ENCODE measurements around the gene SPATA31D3. TPM values are rescaled to one million over a fixed set of nuclear protein-coding genes. Genes with fewer than 3 reads are reported as not detected.
"Not testable (repeated sequence)": the region's sequence is repeated elsewhere in the genome, so short reads cannot be mapped to it uniquely, and the experiment has no call there.

Gene SPATA31D3
- total RNA-seq = under 1 TPM in 1 of 4 donors, not detected in 3; 0.07 TPM

DNA sequence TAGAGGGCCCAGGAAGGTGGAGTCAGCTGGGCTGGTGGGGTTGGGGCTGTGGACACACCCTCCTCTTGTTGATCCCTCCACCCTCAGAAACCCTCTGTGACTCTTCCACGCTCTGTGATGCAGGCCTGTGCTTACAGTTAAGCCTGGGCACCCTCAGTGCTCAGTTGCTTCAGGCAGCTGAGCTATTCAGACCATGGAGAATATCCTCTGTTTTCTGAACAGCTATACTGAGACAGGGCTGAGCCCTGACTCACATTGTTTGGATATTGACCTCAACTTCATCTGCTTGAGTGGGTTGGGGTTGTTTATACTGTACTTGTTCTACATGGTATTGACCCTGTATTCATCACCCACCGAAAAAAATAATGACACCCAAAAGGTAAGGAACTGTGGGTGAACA, at the start of gene SPATA31D3:
SPATA31D3 (plus strand) TSS at position 108 of the 400 bp plus-strand sequence; CDS start at position 194, 86 bp downstream.
- H3K9me3 ChIP-seq; H3K27me3 ChIP-seq; intact Hi-C loops (cut with DNase I; ENCODE audit: low total_unique reads): not testable (repeated sequence)

DNA sequence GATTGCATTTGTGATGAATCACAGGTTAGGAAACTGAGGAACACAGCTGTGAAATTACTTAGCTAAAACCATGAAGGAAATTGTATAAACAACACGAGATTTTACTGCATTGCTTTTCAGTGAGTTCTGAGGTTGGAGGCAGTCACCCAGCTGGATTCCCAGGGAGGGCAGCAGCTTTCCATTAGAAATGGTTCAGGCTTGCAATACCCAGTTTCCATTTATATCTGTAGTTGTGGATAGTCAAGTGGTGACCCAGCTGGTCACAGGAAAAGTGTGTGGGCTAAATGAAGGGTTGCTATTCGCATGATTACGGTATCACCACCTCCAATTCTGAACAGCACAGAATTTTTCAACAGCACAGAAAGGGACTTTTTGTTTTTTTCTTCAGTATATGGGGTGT, 49.4 kb upstream of the SPATA31D3 start:
- Histone ChIP-seq H3K4me1 (no peaks in the 10 kb centered on the region), H3K4me3 (no peak overlapping the region), H3K9me3 (no peaks in the 10 kb centered on the region), H3K27me3 (no peaks in the 10 kb centered on the region), H3K27ac (no peak overlapping the region), H3K36me3 (no peaks in the 10 kb centered on the region)
- TF ChIP-seq, protein P1, sequence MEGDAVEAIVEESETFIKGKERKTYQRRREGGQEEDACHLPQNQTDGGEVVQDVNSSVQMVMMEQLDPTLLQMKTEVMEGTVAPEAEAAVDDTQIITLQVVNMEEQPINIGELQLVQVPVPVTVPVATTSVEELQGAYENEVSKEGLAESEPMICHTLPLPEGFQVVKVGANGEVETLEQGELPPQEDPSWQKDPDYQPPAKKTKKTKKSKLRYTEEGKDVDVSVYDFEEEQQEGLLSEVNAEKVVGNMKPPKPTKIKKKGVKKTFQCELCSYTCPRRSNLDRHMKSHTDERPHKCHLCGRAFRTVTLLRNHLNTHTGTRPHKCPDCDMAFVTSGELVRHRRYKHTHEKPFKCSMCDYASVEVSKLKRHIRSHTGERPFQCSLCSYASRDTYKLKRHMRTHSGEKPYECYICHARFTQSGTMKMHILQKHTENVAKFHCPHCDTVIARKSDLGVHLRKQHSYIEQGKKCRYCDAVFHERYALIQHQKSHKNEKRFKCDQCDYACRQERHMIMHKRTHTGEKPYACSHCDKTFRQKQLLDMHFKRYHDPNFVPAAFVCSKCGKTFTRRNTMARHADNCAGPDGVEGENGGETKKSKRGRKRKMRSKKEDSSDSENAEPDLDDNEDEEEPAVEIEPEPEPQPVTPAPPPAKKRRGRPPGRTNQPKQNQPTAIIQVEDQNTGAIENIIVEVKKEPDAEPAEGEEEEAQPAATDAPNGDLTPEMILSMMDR (IDR thresholded peaks at IDR 0.05) = no peak
- no peak for TF ChIP-seq POLR2A (IDR thresholded peaks at IDR 0.05)
- DNase-seq = no peak
- intact Hi-C loops (cut with DNase I; ENCODE audit: low total_unique reads) = no loop called here

More for the DNA sequence above, at the start of gene SPATA31D3:
- H3K4me1 ChIP-seq, H3K4me3 ChIP-seq, H3K27ac ChIP-seq, DNase-seq, H3K36me3 ChIP-seq: not testable (repeated sequence)

DNA sequence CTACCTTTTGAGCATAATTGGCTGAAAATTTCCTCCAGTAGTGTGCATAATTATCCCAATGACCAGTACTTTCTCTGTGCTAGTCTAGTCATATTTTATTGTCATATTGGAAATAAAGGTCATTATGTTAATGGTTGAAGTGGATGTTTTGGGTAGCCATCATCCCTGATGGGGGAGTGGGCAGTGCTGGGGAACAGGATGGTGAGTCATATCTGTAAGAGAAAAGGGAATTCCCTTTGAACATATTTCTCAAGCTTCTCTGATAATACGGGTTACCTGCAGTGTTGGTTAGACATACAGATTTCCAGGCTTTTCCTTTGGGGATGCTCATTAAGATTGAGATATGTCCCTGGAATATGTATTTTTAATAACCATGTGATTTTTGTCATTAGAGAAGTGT, 48.4 kb upstream of the SPATA31D3 start:
- DNase-seq = no peak
- intact Hi-C loops (cut with DNase I; ENCODE audit: low total_unique reads) = no loop called here
- Histone ChIP-seq H3K36me3 (no peaks in the 10 kb centered on the region), H3K9me3 (no peaks in the 10 kb centered on the region), H3K4me3 (no peak overlapping the region), H3K27me3 (no peaks in the 10 kb centered on the region), H3K27ac (no peak overlapping the region), H3K4me1 (no peaks in the 10 kb centered on the region)
- TF ChIP-seq, protein P1 (IDR thresholded peaks at IDR 0.05) = no peak
- TF ChIP-seq POLR2A (IDR thresholded peaks at IDR 0.05) = no peak

DNA sequence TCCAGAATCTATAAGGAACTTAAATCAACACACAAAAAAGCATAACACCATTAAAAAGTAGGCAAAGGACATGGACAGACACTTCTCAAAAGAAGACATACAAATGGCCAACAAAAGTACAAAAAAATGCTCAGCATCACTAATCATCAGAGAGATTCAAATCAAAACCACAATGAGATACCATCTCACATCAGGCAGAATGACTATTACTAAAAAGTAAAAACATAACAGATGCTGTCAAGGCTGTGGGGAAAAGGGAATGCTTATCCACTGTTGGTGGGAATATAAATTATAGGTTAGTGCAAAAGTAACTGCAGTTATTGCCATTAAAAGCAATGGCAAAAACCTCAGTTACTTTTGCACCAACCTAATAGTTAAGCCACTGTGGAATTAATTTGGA, 47.2 kb upstream of the SPATA31D3 start:
- TF ChIP-seq POLR2A (IDR thresholded peaks at IDR 0.05) = no peak
- Histone ChIP-seq H3K36me3 (no peaks in the 10 kb centered on the region), H3K4me1 (no peaks in the 10 kb centered on the region), H3K27me3 (no peaks in the 10 kb centered on the region), H3K27ac (no peak overlapping the region), H3K4me3 (no peak overlapping the region), H3K9me3 (no peaks in the 10 kb centered on the region)
- DNase-seq = no peak
- intact Hi-C loops (cut with DNase I; ENCODE audit: low total_unique reads) = no loop called here

DNA sequence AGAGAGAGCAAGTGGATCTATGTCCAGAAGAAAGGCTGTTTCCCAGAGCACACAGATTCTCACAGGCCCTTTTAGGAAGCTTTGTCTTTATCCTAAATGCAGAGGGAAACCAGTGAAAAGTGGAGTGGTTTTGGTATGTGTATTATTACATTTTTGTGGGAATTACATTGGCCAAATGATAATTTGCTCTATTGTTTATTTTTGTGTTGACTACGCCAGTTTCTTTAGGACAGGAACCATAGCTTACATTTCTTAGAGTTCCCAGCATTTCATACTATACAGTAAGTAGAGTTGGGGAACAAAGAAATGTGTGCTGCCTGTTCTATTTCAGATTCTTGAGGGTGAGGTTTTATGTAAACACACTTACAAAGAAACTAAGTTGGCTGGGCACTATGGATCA, 44.4 kb upstream of the SPATA31D3 start:
- DNase-seq = no peak
- intact Hi-C loops (cut with DNase I; ENCODE audit: low total_unique reads) = no loop called here
- Histone ChIP-seq H3K4me1 (no peaks in the 10 kb centered on the region), H3K27me3 (no peaks in the 10 kb centered on the region), H3K27ac (no peak overlapping the region), H3K4me3 (no peak overlapping the region), H3K36me3 (no peaks in the 10 kb centered on the region), H3K9me3 (no peaks in the 10 kb centered on the region)
- TF ChIP-seq, protein P1 (IDR thresholded peaks at IDR 0.05) = no peak
- no peak for TF ChIP-seq POLR2A (IDR thresholded peaks at IDR 0.05)

DNA sequence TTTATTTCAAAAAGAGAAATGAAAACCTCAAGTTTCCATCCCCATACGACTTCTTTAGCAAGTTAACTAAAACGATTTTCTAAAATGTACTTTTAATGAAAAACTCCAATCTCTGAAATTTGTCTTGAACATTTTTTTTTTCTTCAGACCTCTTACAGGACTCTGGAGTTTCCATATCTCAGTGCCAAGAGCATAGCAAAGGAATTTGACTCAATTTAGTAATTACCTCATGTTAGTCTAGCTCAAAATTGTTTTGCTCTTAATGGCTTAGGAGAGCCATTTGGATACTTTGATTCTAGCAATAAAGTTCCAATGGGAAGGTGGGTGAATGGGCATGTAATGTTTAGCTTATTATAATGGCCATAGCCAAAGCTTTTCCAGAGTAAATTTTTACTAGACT, 41.1 kb upstream of the SPATA31D3 start:
- no peaks in the 10 kb centered on the region for H3K36me3 ChIP-seq
- no peak for TF ChIP-seq POLR2A (IDR thresholded peaks at IDR 0.05)
- TF ChIP-seq, protein P1 (IDR thresholded peaks at IDR 0.05) = no peak
- no peaks in the 10 kb centered on the region for H3K9me3 ChIP-seq
- no peaks in the 10 kb centered on the region for H3K4me1 ChIP-seq
- no peak overlapping the region for H3K4me3 ChIP-seq
- DNase-seq = no peak
- H3K27me3 ChIP-seq = no peaks in the 10 kb centered on the region
- intact Hi-C loops (cut with DNase I; ENCODE audit: low total_unique reads) = no loop called here
- H3K27ac ChIP-seq = no peak overlapping the region

Measured in uterus (tissue), 4 donors.